IMR-90 (cell line): ENCODE results near the gene SYNC. TPM values are rescaled to one million over a fixed set of nuclear protein-coding genes. Genes with fewer than 3 reads are reported as not detected.

ENCODE experiments used
- ATAC-seq: fragments of 200-7000 bp; cut with Tn5 transposase; 2 replicates; pipeline ENCODE4 v1.9.1; 2020; ENCODE audit warnings: low read depth, mild to moderate bottlenecking, moderate library complexity
- BruUV-seq: library from RNA; stranded (reverse); fragments of 400-500 nt; replicated peaks from 2 replicates; lab custom pipeline; 2021; lab: Mats Ljungman, UMichigan
- CTCF ChIA-PET: fragments of 300-600 bp; formaldehyde crosslinking; extraction: SDS; loops from one replicate; lab custom pipeline; 2021; ENCODE audit warnings: antibody characterized with exemption; lab: Yijun Ruan, JAX
- POLR2A ChIA-PET: fragments of 300-600 bp; sonication (Branson Sonifier 250); formaldehyde crosslinking; loops from one replicate; lab custom pipeline; 2022; ENCODE audit warnings: antibody characterized with exemption; ENCODE audit not compliant: unreplicated experiment; lab: Charles Lee
- DNase-seq: peaks from one replicate; pipeline ENCODE4 v3.0.0; 2013
- H2AFZ ChIP-seq: replicated peaks from 2 replicates; pipeline ENCODE3; 2013; ENCODE audit warnings: low read length, mild to moderate bottlenecking; ENCODE audit not compliant: poor library complexity
- H2AK5ac ChIP-seq: 2 replicates; pipeline ENCODE4 v1.6.1; 2013; ENCODE audit warnings: low read depth, low read length, inconsistent platforms
- H2AK9ac ChIP-seq: replicated peaks from 2 replicates; pipeline ENCODE3; 2013; ENCODE audit warnings: mild to moderate bottlenecking, low read depth, low read length, moderate library complexity; ENCODE audit not compliant: poor library complexity
- H2BK120ac ChIP-seq: 2 replicates; pipeline ENCODE4 v1.6.1; 2013; ENCODE audit warnings: low read depth, low read length, inconsistent platforms
- H2BK15ac ChIP-seq: 3 replicates; pipeline ENCODE4 v1.6.1; 2013; ENCODE audit warnings: low read depth, low read length, inconsistent platforms
- H2BK20ac ChIP-seq: 2 replicates; pipeline ENCODE4 v1.6.1; 2013; ENCODE audit warnings: low read depth, mild to moderate bottlenecking, inconsistent platforms, low read length, moderate library complexity
- H2BK5ac ChIP-seq: 2 replicates; pipeline ENCODE4 v1.6.1; 2013; ENCODE audit warnings: mild to moderate bottlenecking, low read depth, low read length, inconsistent platforms; ENCODE audit not compliant: poor library complexity, severe bottlenecking
- H3K14ac ChIP-seq: replicated peaks from 2 replicates; pipeline ENCODE4 v1.6.1; 2013; ENCODE audit warnings: low read depth, low read length, inconsistent platforms
- H3K18ac ChIP-seq: 2 replicates; pipeline ENCODE4 v1.6.1; 2013; ENCODE audit warnings: low read depth, low read length, control low read depth
- H3K23ac ChIP-seq: 2 replicates; pipeline ENCODE4 v1.6.1; 2013; ENCODE audit warnings: low read depth, low read length, inconsistent platforms
- H3K27ac ChIP-seq: 2 replicates; pipeline ENCODE4 v1.5.1; 2013; ENCODE audit warnings: mild to moderate bottlenecking, control low read depth, low read length; ENCODE audit not compliant: insufficient read depth
- H3K27me3 ChIP-seq: 2 replicates; pipeline ENCODE4 v1.6.1; 2013; ENCODE audit warnings: low read length; ENCODE audit not compliant: control insufficient read depth, insufficient read depth
- H3K36me3 ChIP-seq: 2 replicates; pipeline ENCODE4 v1.6.1; 2013; ENCODE audit warnings: low read length, mixed read lengths; ENCODE audit not compliant: control insufficient read depth, insufficient read depth
- H3K4ac ChIP-seq: 2 replicates; pipeline ENCODE4 v1.6.1; 2013; ENCODE audit warnings: low read depth, low read length, inconsistent platforms
- H3K4me1 ChIP-seq: 2 replicates; pipeline ENCODE4 v1.6.1; 2013; ENCODE audit warnings: low read length, mixed read lengths; ENCODE audit not compliant: control insufficient read depth, insufficient read depth
- H3K4me2 ChIP-seq: 2 replicates; pipeline ENCODE4 v1.6.1; 2013; ENCODE audit warnings: low read depth, mild to moderate bottlenecking, control low read depth, low read length, moderate library complexity
- H3K4me3 ChIP-seq: 2 replicates; pipeline ENCODE4 v1.5.1; 2013; ENCODE audit warnings: low read depth, mild to moderate bottlenecking, control low read depth, low read length, moderate library complexity; ENCODE audit not compliant: insufficient read depth
- H3K56ac ChIP-seq: 2 replicates; pipeline ENCODE4 v1.6.1; 2013; ENCODE audit warnings: low read length, inconsistent platforms; ENCODE audit not compliant: insufficient read depth; ENCODE audit errors: extremely low read depth
- H3K79me1 ChIP-seq, 2 experiments: 2 replicates each; pipeline ENCODE4 v1.6.1; 2013; ENCODE audit warnings: low read length in 2 of 2, inconsistent platforms in 1 of 2, low read depth in 1 of 2
- H3K9ac ChIP-seq: 2 replicates; pipeline ENCODE4 v1.6.1; 2013; ENCODE audit warnings: low read depth, low read length, control low read depth
- H3K9me1 ChIP-seq: 2 replicates; pipeline ENCODE4 v1.6.1; 2013; ENCODE audit warnings: low read length, inconsistent platforms; ENCODE audit not compliant: insufficient read depth
- H3K9me3 ChIP-seq: 2 replicates; pipeline ENCODE4 v1.6.1; 2013; ENCODE audit warnings: low read length; ENCODE audit not compliant: control insufficient read depth, insufficient read depth
- H4K20me1 ChIP-seq: 2 replicates; pipeline ENCODE4 v1.6.1; 2013; ENCODE audit warnings: low read length, inconsistent platforms; ENCODE audit not compliant: insufficient read depth
- H4K5ac ChIP-seq: 2 replicates; pipeline ENCODE4 v1.6.1; 2013; ENCODE audit warnings: mild to moderate bottlenecking, low read depth, low read length, control low read depth
- H4K8ac ChIP-seq, 2 experiments: 2 replicates each; pipeline ENCODE4 v1.6.1; 2013; ENCODE audit warnings: low read depth in 2 of 2, low read length in 2 of 2, control low read depth in 1 of 2, inconsistent platforms in 1 of 2
- H4K91ac ChIP-seq: 2 replicates; pipeline ENCODE4 v1.6.1; 2013; ENCODE audit warnings: low read depth, low read length, inconsistent platforms; ENCODE audit not compliant: insufficient read depth
- BHLHE40 ChIP-seq: fragments of 150-350 bp; IDR thresholded peaks from 2 replicates; pipeline ENCODE4 v1.6.1; 2016; ENCODE audit warnings: mild to moderate bottlenecking, low read depth, low read length
- CEBPB ChIP-seq: IDR thresholded peaks from 2 replicates; pipeline ENCODE4 v1.6.1; 2012; ENCODE audit warnings: low read depth, low read length, improper control_type of control experiment
- CHD1 ChIP-seq: IDR thresholded peaks from 2 replicates; pipeline ENCODE4 v1.6.1; 2012; ENCODE audit warnings: low read depth, low read length, improper control_type of control experiment
- CTCF ChIP-seq: conservative IDR thresholded peaks from 2 replicates; pipeline ENCODE4 v1.5.1; 2012; ENCODE audit warnings: mild to moderate bottlenecking, low read depth, low read length, improper control_type of control experiment
- FOS ChIP-seq: fragments of 150-350 bp; IDR thresholded peaks from 2 replicates; pipeline ENCODE4 v1.6.1; 2016; ENCODE audit warnings: low read depth, low read length
- MAFK ChIP-seq: IDR thresholded peaks from 2 replicates; pipeline ENCODE4 v1.6.1; 2012; ENCODE audit warnings: low read depth, low read length, improper control_type of control experiment
- MAZ ChIP-seq: IDR thresholded peaks from 2 replicates; pipeline ENCODE4 v1.6.1; 2012; ENCODE audit warnings: low read depth, mild to moderate bottlenecking, low read length, improper control_type of control experiment, moderate library complexity, borderline replicate concordance
- MXI1 ChIP-seq: IDR thresholded peaks from 2 replicates; pipeline ENCODE4 v1.6.1; 2012; ENCODE audit warnings: low read depth, mild to moderate bottlenecking, low read length, moderate library complexity, borderline replicate concordance
- NFE2L2 ChIP-seq: fragments of 150-350 bp; IDR thresholded peaks from 2 replicates; pipeline ENCODE4 v1.6.1; 2016; ENCODE audit warnings: low read depth, mild to moderate bottlenecking, low read length
- POLR2A ChIP-seq: IDR thresholded peaks from 2 replicates; pipeline ENCODE4 v1.6.1; 2012; ENCODE audit warnings: mild to moderate bottlenecking, low read depth, low read length
- RAD21 ChIP-seq: IDR thresholded peaks from 2 replicates; pipeline ENCODE4 v1.6.1; 2012; ENCODE audit warnings: low read length, improper control_type of control experiment
- RCOR1 ChIP-seq: IDR thresholded peaks from 2 replicates; pipeline ENCODE4 v1.6.1; 2012; ENCODE audit warnings: mild to moderate bottlenecking, low read length, improper control_type of control experiment; ENCODE audit not compliant: insufficient replicate concordance
- RFX5 ChIP-seq: IDR thresholded peaks from 2 replicates; pipeline ENCODE4 v1.8.0; 2012; ENCODE audit warnings: low read depth, mild to moderate bottlenecking, low read length, moderate library complexity
- SMC3 ChIP-seq: fragments of 150-350 bp; IDR thresholded peaks from 2 replicates; pipeline ENCODE4 v1.6.1; 2016; ENCODE audit warnings: low read depth, mild to moderate bottlenecking, antibody characterized with exemption, low read length, moderate library complexity
- USF2 ChIP-seq: fragments of 150-350 bp; IDR thresholded peaks from 2 replicates; pipeline ENCODE4 v1.6.1; 2017; ENCODE audit warnings: mild to moderate bottlenecking, antibody characterized with exemption, low read length, low read depth
- WGBS, 2 experiments: methylation state at CpG; one replicate each; pipeline versions ENCODE4 v1.1.5 to v1.1.7; 2013; ENCODE audit warnings: missing lambda C conversion rate in 2 of 2; ENCODE audit not compliant: insufficient read length in 1 of 2; ENCODE audit errors: extremely low coverage in 2 of 2; 5-methylcytosine and 5-hydroxymethylcytosine counted together
- dilution Hi-C: fragments of 300-500 bp; cut with HindIII; formaldehyde crosslinking; loops from one replicate; pipeline ENCODE4 v1.14.3; 2018; ENCODE audit warnings: low sequenced_read_pairs; ENCODE audit not compliant: unreplicated experiment
- in situ Hi-C: fragments of 300-500 bp; cut with MboI; formaldehyde crosslinking; loops from 3 replicates; pipeline ENCODE4 v1.14.3; 2019; ENCODE audit warnings: low sequenced_read_pairs, inconsistent platforms, mixed read lengths
- intact Hi-C: fragments of 100-400 bp; cut with micrococcal nuclease; formaldehyde crosslinking; loops from 2 replicates; pipeline ENCODE4 v1.10.0; 2022
- polyA plus RNA-seq, 3 experiments: library from polyadenylated mRNA; depleted of rRNA; stranded (reverse); fragments of >200 nt; gene quantifications; 2 replicates each; pipeline ENCODE4 v1.2.3, GENCODE V29; 2012; ENCODE audit warnings: low replicate concordance in 1 of 3
- total RNA-seq: library from RNA; depleted of rRNA; stranded (reverse); fragments of >200 nt; gene quantifications from 2 replicates; pipeline ENCODE4 v1.2.3, GENCODE V29; 2012
- TF ChIP-seq, protein P1 (sequence below): fragments of 150-350 bp; IDR thresholded peaks from 2 replicates; pipeline ENCODE4 v1.6.1; 2016; ENCODE audit warnings: low read depth, mild to moderate bottlenecking, low read length, moderate library complexity, borderline replicate concordance

Gene SYNC
- total and polyA plus RNA-seq, 2 of the 4 experiments (the other 2 are of a cell fraction) = 48.9 to 103 TPM

DNA sequence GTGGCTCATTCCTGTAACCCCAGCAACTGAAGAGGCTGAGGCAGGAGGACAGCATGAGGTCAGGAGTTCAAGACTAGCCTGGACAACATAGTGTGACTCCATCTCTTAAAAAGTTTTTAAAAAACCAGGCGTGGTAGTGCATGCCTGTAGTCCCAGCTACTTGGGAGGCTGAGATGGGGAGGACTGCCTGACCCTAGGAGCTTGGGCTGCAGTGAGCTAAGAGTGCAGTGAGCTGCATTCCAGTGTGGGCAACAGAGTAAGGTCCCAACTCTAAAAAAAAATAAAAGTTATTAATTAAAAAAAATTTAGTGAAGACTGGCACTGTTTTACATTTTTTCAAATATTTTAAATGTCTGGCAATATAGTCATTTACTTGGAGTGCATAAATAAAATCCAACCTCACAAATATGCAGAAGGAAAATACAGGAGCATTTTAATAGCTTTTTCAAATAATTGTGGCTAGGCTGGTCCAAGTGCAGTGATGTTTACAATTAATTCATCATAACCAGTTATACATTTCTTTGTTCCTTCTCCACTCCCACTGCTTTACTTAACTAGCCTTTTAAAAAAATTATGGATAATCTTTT, 63.0 kb downstream of the SYNC start:
- no CpG with 5 or more reads among the region's 1 CpG for WGBS, 2 experiments
- no peak overlapping the region for H3K56ac ChIP-seq
- no peaks in the 10 kb centered on the region for H3K27me3 ChIP-seq
- H4K91ac ChIP-seq = no peak overlapping the region
- H4K8ac ChIP-seq = peak overlapping the region in 1 of 2 experiments; percentile 17; a peak in 1 of 4 replicates
- in situ Hi-C loops = no loop called here
- ATAC-seq (peak; percentile 87), DNase-seq (peak; percentile 25)
- H4K20me1 ChIP-seq = peaks cover under 1% of the 10 kb centered on the region
- H2BK120ac ChIP-seq = no peak overlapping the region
- intact Hi-C loops = no loop called here
- no peaks in the 10 kb centered on the region for H3K4me1 ChIP-seq
- H3K27ac ChIP-seq = peak overlapping the region; percentile 20; the same call in 1 of the 2 replicates
- CTCF ChIA-PET = interaction anchor here (0.8 kb wide), 1 partner anchor 191 kb away, joined by 3 read pairs; no protein-coding TSS in a partner anchor
- no peak overlapping the region for H2AFZ ChIP-seq
- peaks cover 19 to 46% of the 10 kb centered on the region in 2 experiments for H3K79me1 ChIP-seq
- H2BK15ac ChIP-seq = no peak overlapping the region
- TF ChIP-seq FOS (no peak), CEBPB (no peak), SMC3 (no peak), POLR2A (no peak), CHD1 (no peak), BHLHE40 (no peak), NFE2L2 (no peak), MAZ (no peak), USF2 (no peak), RFX5 (no peak), MAFK (no peak), MXI1 (no peak), CTCF (no peak), RCOR1 (no peak), RAD21 (no peak)
- TF ChIP-seq, protein P1, sequence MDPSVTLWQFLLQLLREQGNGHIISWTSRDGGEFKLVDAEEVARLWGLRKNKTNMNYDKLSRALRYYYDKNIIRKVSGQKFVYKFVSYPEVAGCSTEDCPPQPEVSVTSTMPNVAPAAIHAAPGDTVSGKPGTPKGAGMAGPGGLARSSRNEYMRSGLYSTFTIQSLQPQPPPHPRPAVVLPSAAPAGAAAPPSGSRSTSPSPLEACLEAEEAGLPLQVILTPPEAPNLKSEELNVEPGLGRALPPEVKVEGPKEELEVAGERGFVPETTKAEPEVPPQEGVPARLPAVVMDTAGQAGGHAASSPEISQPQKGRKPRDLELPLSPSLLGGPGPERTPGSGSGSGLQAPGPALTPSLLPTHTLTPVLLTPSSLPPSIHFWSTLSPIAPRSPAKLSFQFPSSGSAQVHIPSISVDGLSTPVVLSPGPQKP = no peak
- no peak overlapping the region for H3K4me2 ChIP-seq
- dilution Hi-C loops = no loop called here
- H3K14ac ChIP-seq = 0 out of 2 replicates have a peak overlapping the region, but pooled peaks have one; percentile 7
- no peaks in the 10 kb centered on the region for H3K9me3 ChIP-seq
- H4K5ac ChIP-seq = no peak overlapping the region
- no TSS peak for BruUV-seq
- no peak overlapping the region for H3K4me3 ChIP-seq
- H2AK9ac ChIP-seq = no peak overlapping the region
- H2BK5ac ChIP-seq = peak overlapping the region; percentile 10
- no peak overlapping the region for H2BK20ac ChIP-seq
- H3K18ac ChIP-seq = no peak overlapping the region
- POLR2A ChIA-PET = no interaction called here
- H2AK5ac ChIP-seq = no peak overlapping the region
- H3K4ac ChIP-seq = no peak overlapping the region
- H3K9me1 ChIP-seq = peaks cover 8% of the 10 kb centered on the region
- peaks cover 7% of the 10 kb centered on the region for H3K36me3 ChIP-seq
- H3K9ac ChIP-seq = no peak overlapping the region
- no peak overlapping the region for H3K23ac ChIP-seq
